NOMO-1 (cell line): ENCODE results near the gene SH3PXD2B.

Experiments used
- DNase-seq, 2 experiments: peaks; one replicate each; lab custom pipeline; 2025; ENCODE audit not compliant: unreplicated experiment in 2 of 2; lab: John Stamatoyannopoulos, UW

SH3PXD2B gene

GRCh38 chr5:172453986-172454357, 353 bp downstream of the SH3PXD2B start:
- no peak for DNase-seq

- DNase-seq, result no peak
Measured at GRCh38 chr5:172453206-172453985, 929 bp downstream of the SH3PXD2B start.

- DNase-seq, result no peak
Measured at GRCh38 chr5:172452398-172453205, 1.7 kb downstream of the SH3PXD2B start.

GRCh38 chr5:172451771-172452197, 2.5 kb downstream of the SH3PXD2B start:
- DNase-seq, result no peak

- peak in 1 of 2 experiments; percentile 14 for DNase-seq
Measured at GRCh38 chr5:172450861-172451695, 3.2 kb downstream of the SH3PXD2B start.

- no peak for DNase-seq
Measured at GRCh38 chr5:172450453-172450852, 3.9 kb downstream of the SH3PXD2B start.

GRCh38 chr5:172448999-172449398, 5.3 kb downstream of the SH3PXD2B start:
- no peak for DNase-seq

- DNase-seq, result no peak
Measured at GRCh38 chr5:172447646-172448365, 6.5 kb downstream of the SH3PXD2B start.

GRCh38 chr5:172446336-172447051, 7.8 kb downstream of the SH3PXD2B start:
- no peak for DNase-seq

- no peak for DNase-seq
Measured at GRCh38 chr5:172445866-172446265, 8.5 kb downstream of the SH3PXD2B start.

- DNase-seq, result no peak
Measured at GRCh38 chr5:172444626-172445365, 9.5 kb downstream of the SH3PXD2B start.

GRCh38 chr5:172444110-172444510, 10.2 kb downstream of the SH3PXD2B start:
- no peak for DNase-seq

- DNase-seq, result no peak
Measured at GRCh38 chr5:172443441-172444109, 10.8 kb downstream of the SH3PXD2B start.

- no peak for DNase-seq
Measured at GRCh38 chr5:172442592-172442991, 11.7 kb downstream of the SH3PXD2B start.

- no peak for DNase-seq
Measured at GRCh38 chr5:172441262-172441751, 13.0 kb downstream of the SH3PXD2B start.

GRCh38 chr5:172440486-172440885, 13.8 kb downstream of the SH3PXD2B start:
- DNase-seq, result no peak

GRCh38 chr5:172439785-172440477, 14.4 kb downstream of the SH3PXD2B start:
- no peak for DNase-seq

GRCh38 chr5:172438319-172438668, 16.0 kb downstream of the SH3PXD2B start:
- DNase-seq, result no peak
